Suppressor macrophage treated with lipopolysaccharide for 1 hour (primary cell): Measurements from ENCODE around the gene POLR2B.

Source experiments
- DNase-seq, 3 donors: peaks; one replicate each; pipeline ENCODE4 v3.0.0-alpha.2; 2020 to 2022

The POLR2B gene

DNA sequence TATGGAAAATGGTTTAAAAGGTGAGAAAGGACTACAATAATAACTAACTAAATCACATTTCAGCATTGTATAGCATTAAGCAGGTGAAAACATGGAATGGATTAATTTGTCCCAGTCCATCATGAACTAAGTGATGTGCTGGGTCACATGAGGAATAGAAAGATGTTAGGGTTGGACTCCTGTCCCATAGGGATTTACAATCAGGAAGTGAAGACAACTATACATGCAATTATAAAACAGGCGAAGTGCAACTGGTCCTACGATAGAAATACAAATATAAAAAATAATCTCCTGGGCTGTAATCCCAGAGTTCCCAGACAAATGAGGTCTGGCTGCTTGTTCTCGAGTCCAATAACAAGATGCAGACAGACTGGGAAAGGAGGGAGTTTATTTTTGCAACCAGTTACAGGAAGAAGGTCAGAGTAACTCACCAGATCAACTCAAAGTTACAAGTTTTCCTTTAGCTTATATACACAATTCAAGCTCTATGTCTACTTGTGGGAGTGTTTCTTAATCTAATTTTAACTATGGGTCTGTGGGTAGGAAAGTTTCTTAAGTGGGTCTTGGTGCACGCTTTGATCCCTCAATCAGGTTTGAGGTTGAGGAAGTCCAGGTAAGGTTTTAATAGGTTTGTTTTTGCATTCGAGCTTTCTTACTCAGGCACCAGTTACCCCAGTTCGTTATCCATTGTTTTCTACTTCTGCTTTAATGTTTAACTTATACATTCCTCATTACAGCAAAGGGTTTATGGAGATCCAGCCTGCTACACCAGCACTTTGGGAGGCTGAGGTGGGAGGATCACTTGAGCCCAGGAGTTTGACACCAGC lies 81.4 kb downstream of the POLR2B start:
- DNase-seq: no peak

- DNase-seq: peak in 2 of 3 donors; percentile 17 to 24
Observed at GRCh38 chr4:57060717-57061067, 82.0 kb downstream of the POLR2B start.

DNA sequence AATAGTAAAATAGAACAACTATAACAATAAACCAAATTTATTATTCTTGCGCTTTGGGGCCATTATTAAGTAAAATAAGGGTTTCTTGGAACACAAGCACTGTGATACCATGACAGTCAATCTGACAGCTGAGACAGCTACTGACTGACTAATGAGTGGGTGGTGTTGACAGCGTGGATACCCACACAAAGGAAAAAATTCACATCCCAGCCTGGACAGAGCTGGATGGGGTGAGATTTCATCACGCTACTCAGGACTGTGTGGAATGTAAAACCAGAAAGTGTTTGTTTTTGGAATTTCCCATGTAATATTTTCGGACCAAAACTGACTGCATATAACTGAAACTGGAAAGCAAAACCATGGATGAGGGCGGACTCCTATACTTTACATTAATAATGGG lies 82.7 kb downstream of the POLR2B start:
- DNase-seq: peak; percentile 68 to 88 (median 74)

DNA sequence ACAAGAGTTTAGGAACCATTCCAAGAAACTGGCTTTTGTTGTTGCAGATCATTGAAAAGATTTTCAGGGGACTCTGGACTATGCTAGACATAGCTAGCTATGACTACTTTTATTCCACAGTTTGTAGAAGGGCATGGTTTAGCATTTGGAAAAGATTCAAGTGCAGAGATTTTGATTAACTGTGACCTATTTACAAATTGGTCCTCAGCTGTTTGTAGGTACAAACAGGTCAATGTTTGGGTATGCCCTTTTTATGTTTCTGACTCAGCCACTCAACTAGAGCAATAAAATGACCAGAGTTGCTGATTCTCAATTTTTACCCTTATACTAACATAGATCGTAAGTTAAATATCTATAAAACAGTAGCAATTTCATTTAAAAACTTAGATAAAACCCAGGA lies 84.8 kb downstream of the POLR2B start:
- no peak for DNase-seq

- DNase-seq: no peak
Observed at GRCh38 chr4:57064120-57064519, 85.4 kb downstream of the POLR2B start.

DNA sequence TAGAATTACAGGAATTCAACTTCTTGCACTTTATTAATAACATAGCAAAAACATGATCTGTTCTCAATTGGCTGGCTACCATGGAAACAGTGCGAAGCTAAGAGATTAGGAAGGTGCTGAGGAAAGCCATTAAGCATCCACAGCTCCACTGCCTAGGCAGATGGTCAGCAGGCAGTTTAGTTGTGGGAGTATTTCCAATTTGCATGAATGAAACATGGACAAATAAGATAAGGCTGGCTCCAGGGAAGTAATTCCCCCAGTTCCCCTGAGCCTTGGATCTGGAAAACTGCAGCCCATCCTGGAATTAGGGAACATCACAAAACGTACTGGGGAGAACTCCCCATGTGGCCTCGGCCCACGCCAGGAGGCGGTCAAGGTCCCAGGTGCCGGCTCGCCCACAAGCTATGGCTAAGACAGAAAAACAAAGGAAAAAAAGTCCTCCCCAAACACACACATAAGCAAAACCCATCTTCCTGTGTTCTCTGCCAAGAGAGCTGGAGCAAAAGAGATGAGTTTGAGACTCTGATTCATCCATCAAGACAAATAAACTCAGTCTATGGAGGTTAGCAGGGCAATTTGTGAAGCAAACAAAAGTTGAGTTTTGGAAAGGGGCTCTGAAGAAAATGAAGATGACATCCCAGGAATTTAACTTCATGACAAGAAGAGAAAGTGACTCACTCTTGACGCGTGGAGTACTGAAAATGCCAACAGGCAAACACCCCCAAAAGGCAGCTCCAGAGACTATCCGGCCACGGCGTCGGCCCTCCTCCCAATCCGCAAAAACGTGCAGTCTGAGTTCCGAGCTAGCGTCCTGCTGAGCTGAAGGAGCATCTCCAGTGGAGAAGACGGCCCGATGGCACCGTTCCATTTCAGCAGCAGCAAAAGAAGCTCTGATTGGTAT lies 86.4 kb downstream of the POLR2B start:
- DNase-seq: no peak

DNA sequence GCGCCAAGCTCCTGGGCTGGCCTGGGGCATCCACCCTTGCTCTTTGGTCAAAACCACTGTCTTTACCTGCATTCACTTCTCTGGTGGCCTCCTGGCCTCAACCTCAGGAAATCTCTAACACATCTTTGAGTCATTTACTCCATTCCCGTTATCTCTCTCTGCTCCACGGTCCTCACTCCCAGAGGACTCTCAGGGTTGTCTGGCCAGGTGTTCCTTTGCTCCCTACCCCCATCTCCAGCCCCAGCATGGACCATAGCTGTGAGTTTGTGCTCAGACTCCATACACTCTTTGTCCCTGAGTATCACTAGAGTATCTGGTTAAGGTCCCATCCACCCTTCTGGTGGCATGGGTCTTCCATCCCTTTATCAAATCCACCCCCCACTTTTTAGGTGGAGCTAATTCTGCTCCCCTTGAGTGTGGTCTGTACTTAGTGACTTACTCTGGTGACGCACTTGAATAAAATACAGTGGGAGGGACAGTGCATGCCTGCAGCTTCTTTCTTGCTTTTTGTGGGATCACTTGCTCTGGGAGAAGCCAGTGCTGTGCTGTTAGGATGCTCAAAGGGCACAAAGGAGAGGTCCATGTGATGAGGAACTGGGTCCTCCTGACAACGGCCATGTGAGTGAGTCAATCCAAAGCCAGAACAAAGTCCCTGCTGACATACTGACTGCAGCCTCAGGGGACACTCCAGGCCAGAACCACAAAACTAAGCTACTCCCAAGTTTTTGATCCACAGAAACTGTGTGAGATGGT lies 87.2 kb downstream of the POLR2B start:
- DNase-seq: peak; percentile 49 to 60 (median 57)

DNA sequence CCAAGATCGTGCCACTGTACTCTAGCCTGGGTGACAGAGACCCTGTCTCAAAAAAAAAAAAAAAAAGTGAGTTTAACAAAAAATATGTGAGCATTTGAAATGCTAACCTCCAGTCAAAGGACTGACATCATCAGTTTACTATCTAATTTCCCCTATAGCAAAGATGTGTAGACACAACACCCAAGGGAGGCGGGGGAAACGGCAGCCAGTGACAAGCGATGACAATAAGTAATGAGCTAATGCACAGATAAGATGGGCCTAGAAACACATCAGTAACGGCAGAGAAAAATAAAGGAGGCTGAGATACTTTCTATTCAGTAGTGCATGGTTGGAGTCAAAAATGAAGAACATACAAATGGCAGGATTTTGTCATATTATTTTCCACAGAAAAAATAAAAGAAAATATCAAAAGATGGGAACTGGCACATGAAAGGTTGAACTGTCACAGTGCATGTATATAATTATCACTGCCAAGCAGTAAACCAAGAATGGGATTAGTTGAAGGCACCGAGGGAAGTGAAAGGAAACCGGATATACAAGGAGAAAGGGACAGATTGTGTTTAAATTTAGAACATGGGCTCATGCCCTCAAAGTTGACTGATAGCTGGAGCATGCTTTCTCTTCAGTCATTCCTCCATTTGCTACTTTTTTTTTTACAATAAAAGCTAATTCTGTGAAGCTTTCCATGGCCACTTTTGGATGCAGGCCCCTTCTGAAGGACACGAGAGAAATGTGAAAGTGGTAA lies 89.7 kb downstream of the POLR2B start:
- no peak for DNase-seq

GRCh38 chr4:57070461-57070860 lies 91.8 kb downstream of the POLR2B start:
- DNase-seq: no peak

- peak; percentile 70 to 87 (median 72) for DNase-seq
Observed at GRCh38 chr4:57071326-57071725, 92.6 kb downstream of the POLR2B start.

DNA sequence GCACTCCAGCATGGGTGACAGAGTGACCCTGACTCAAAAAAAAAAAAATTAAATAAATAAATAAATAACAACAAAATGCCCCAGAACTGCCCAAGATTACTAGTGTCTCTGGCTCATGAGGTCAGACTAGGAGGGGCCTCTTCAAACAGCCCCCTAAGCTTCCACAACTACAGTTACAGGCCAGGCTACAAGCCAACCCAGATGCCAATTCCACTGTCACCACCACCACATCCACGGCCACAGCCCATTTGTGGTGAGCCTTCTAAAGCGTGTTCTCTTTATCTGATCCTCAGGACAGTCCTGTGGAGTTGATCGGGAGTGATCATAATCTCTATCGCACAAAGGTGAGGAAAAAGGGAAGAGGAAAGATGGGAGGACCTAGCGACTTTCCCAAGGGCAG lies 94.9 kb downstream of the POLR2B start:
- peak in 2 of 3 donors; percentile 19 to 24 for DNase-seq

DNA sequence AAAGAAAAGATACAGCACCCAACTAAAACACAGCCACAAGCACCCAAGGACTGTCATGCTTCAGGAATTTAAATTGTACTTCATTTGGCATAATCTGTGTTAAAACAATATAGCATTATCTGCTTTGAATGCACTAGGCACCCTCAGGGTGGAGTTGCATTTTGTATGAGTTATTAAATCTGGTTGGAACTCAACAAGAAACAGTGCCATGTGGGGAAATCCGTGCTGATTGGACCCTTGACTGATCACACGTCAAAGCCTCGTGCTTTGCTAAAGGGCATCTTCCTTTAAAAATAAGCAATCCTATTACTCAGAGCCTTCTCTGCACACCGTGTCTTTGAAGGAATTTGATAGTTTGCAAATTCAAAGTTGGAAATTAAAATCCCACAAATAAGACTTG lies 96.0 kb downstream of the POLR2B start:
- peak in 1 of 3 donors; percentile 35 for DNase-seq

GRCh38 chr4:57075367-57075766 lies 96.7 kb downstream of the POLR2B start:
- no peak for DNase-seq

DNA sequence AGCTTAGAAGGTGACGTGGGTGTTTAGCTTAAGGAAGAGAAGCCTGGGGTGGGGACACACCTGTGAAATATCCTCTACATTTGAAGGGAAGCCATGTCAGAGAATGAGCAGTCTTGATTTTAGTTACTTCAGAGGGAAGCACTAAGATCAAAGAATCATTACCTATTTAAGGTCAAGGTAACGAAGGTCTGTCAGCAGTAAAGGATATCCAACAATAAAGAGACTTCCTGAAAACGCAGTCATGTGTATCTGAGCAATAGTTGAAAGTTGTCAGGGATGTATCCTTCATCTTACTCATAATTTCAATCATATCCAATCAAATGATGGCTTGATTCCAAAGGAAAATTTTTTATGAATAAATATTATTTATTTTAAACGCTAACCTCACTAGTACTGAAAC lies 98.0 kb downstream of the POLR2B start:
- DNase-seq: no peak

DNA sequence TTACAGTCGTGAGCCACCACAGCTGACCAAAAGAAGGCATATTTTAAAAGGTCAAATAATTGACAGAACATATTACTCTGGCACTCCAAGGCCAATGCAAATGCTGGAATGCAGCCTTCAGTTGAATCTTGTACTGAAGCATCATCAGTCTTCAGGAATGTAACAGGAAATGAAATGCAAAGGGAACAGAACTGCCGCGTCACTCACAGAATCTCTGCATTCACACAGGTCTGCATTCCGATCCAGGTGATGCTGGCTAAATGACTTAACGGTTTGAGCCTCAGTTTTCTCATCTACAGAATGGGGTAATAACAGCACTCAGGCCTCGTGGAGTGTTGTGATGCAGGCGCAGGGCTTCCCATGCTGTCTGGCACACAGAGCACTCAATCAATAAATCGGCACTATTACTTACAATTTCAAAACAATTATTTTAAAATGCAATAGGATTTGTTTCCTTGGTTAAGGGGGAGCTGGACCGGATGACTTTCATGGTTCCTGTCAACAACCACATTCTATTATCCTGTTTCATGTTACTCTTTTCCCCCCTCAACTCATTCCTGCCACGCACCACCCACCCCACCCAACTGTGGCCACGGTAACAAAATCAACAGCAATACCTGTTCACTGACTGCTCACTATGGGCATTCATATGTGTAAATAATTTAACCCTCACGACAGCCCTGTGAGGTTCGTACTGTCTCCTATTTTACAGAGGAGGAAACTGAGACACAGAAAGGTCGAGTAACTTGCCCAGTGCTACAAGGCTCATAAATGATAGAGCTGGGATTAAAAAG lies 99.1 kb downstream of the POLR2B start:
- no peak for DNase-seq

DNA sequence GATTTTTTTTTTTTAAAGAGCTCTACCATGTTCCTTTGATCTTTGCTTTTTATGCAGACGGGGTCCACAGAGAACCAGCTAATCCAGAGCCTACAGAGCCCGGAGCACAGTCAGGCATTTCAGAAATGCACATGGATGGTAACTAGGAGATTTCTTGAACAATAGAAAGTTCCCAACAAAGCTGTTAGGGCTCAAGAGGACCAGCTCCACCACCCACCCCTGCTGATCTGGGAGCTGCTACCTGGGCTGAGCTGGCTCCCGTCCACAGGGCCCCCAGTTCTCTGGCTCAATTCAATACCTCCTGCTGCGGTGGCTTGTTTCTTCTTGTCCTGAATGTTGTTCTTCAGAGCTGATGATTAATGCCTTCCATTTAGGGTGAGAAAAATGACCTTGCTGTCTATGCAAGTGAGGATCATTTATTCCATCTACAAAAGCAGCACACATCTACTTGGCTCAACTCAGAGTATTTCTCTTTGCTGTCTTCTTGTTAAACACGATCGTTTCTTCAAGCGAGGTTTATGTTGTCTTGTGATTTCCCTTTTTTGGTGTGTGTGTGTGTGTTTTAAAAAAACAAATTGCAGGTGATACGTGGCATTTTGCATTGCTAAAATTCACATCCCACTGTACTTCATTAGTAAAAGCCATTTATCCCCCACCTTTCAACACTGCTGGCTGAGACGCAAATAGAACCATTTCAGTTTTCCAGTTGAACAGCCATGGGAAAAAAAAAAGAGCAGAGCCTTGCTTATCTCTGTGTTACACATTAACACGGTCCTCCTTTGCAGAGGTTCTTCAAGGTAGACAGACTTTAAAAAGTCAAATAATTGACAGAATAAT lies 100.2 kb downstream of the POLR2B start:
- no peak for DNase-seq
